CD4-positive, alpha-beta T cell treated with Interleukin-4 for 4 hours (primary cell): Measurements from ENCODE around the gene CNTN1.

Experiments
- DNase-seq: peaks from one replicate; pipeline ENCODE4 v3.0.0-alpha.2; 2020

CNTN1 gene

DNA sequence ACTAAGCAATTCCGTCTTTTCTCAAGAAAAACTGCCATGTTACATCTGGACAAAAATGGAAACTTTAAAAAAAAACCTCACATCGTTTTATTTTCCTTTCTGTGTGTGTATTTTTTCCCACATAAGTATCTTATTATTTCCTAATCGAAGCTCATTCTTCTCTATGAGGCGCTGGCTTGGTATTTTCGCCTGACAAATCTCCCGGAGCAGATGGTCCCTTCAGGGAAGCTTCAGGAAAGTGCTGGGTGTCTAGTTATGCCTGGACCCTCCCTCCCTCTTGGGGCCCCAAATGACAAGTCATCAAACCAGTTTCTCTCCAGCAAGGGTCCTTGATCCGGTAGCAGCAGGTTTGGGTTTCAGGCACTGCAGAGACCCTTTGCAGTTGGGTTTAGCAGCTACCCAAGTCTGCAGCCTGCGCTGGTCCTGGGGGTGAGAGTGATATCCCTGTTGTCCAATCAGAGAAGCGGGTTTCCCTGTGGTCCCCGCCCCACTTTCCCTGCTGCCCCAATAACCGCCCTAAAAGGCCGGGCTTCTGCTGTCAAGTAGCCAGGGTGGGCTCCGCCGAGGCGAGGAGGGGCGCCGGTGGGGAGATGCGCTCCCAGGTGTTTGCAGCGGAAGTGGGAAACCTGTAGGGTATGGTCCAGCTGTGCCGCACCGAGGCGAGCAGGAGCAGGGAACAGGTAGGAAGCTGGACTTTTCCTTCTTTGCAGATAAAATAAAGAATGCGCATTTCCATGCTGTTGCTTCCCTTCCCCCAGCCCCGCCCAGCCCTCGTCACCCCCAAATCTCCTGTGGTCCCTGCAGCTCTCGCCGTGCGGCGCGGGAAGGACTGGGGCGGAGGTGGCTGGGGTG, at the start of gene CNTN1:
CNTN1 (plus strand) TSS at position 527 of the 852 bp plus-strand sequence.
- DNase-seq: no peak

DNA sequence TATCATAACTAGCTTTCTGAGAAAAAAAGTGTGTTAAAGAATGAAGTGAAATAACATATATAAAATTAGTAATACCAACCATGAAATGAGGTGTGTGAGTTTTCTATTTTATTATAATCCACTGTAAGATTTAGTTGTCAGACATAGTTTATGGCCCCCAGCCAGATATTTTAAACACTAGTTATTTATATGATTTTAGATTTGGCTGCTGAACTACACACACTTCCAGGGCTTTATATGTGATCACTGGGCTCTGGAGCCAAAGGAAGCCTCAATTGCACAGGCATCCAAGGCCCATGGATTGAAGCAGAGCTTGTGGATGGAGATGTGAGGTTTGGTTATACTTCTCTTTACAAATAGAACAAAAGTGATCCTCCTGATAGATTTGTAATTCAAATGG, 48.7 kb upstream of the CNTN1 start:
- no peak for DNase-seq

DNA sequence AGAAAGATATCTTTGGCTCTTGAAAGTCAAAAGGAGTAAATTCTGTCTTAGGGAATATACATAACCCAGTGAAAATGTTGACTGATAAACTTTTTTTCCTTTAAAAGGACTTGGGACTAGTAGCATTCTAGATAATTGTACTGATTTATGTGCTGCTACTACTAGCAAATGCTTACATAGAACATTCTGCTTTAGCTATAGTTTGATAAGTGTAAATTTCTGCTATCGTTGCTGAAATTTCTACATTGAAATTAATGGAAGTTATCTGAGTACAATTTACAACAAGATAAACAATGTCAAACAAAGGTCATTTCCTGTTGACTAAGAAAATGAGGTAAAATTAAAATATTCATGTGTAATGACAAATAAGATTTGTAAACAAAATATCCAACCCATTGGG, 48.3 kb upstream of the CNTN1 start:
- DNase-seq: no peak

DNA sequence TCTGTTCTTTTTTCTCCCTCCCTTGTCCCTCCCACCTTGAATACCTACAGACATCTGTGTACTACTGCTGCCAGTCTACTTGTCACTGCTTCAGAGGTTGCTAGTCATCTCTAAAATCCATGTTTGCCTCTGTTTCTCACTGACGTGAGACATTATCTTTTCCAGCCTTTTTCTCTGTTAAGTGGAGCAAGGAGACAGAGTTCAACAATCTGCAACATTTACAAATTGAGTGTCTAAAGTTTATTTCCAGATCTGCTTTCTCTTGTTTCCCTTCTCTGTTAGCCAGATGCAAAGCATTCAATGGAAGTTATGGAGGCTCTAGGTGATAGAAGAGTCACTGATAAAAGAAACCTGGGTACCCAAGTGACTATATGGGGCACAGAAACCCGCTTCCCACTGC, 47.5 kb upstream of the CNTN1 start:
- DNase-seq: no peak

- no peak for DNase-seq
Measured at GRCh38 chr12:40645361-40645760, 46.9 kb upstream of the CNTN1 start.

DNA sequence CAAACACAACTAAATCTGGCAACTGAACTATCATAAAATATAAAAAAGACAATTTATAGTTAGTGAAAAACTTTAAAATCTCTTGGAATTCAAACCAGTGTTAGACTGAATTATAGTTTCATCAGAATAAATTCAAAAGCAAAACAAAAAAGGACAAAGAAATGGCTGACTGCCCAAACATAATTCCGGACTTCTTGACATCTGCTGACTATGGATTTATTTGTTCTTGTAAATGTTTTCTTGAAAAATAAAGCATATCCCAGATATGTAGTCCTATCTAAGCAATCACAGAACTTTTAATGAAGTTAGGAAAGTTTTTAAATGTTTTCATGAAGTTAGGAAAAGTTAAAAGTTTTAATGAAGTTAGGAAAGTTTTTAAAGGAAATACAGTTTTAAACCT, 45.8 kb upstream of the CNTN1 start:
- DNase-seq: no peak

GRCh38 chr12:40646911-40647310, 45.3 kb upstream of the CNTN1 start:
- DNase-seq: no peak

DNA sequence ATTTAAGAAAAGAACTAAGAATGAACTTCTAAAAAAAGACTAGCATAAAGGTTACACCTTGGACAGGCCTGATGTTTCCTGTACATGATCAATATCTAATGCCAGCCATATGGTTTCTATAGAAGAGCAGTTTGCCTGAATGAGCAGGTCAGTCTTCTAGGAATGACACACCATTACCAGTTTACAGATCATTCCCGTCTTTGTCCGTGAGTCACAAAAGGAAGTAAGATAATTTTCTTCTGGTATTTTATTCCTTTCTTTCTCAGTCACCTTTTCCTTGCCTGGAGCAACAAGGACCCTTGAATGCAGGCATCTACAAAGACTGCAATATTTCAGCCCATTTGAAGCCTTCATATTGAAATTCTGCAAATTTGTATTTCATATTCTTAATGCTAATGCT, 44.6 kb upstream of the CNTN1 start:
- no peak for DNase-seq

- no peak for DNase-seq
Measured at GRCh38 chr12:40648519-40648918, 43.7 kb upstream of the CNTN1 start.

DNA sequence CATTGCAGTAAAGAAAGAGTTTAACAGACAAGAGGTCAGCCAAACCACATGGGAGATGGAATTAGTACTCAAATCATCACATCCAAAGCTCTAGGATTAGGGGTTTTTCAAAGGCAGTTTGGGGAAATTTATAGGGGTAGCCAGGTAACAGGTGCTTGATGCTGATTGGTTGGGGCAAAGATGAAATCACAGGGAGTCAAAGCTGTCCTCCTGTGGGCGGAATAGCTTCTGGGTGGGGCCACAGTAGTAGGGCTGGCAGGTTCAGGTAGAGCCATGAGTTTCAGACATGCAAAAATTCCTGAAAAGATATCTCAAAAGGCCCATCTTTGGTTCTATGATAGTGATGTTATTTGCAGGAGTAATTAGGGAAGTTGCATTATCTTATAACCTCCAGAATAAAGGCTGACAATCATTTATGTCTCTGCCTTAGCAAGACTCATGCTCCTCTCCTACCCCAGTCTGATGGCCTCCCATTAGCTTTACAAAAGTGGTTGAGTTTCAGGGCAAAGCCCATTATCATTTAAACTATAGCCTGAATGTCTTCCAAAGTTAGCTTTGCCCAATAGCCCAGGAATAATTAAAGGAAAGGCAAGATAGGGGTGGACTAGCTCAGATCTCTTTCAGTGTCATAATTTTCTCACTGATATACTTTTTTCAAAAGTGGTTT, 42.1 kb upstream of the CNTN1 start:
- DNase-seq: no peak

GRCh38 chr12:40655451-40655850, 36.8 kb upstream of the CNTN1 start:
- no peak for DNase-seq

GRCh38 chr12:40662366-40662765, 29.9 kb upstream of the CNTN1 start:
- no peak for DNase-seq

GRCh38 chr12:40663781-40664180, 28.5 kb upstream of the CNTN1 start:
- DNase-seq: no peak

GRCh38 chr12:40668099-40668529, 24.1 kb upstream of the CNTN1 start:
- DNase-seq: no peak

DNA sequence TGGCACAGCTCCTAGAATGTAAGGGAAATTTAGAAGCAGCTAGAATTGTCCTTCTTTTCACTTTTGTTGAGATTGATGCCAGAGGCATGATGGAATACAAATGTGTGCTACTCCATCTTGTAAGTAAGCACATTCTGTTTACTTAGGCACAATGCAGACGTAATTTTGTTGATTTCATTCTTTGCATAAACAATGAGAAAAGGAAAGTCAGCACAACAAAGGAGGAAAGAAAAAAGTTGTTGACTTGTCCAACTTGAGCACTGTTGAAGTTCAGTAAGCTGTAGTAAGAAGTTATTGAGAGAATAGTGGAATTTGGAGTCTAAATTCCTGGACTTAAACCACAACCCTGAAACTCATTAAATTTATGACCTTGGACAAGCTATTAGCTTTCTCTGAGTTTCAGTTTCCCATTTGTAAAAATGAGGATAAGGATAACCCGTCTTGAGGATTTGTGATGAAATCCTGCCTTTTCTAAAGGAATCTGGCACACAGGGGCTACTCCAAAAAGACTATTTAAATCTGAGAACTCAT, 19.4 kb upstream of the CNTN1 start:
- DNase-seq: no peak

DNA sequence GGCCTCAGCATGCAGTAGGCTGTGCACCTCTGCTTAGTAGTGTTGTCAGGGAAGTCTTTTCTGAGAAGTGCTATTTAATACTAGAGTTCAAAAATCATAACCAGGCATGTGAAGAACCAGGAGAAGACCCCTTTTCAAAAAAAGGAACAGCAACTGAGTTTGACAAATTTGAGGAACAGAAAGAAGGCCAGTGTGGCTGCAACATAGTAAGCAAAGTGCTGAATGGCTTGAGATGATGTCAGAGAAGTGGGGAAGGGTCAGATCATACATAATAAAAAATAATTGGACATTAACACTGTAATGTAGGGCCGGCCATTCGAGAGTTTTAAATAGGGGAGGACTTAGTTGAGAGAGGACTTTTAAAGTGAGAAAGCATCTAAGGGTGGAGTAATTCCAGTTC, 11.1 kb upstream of the CNTN1 start:
- DNase-seq: no peak

GRCh38 chr12:40684986-40685385, 7.3 kb upstream of the CNTN1 start:
- DNase-seq: no peak

GRCh38 chr12:40688085-40688725, 4.0 kb upstream of the CNTN1 start:
- no peak for DNase-seq

DNA sequence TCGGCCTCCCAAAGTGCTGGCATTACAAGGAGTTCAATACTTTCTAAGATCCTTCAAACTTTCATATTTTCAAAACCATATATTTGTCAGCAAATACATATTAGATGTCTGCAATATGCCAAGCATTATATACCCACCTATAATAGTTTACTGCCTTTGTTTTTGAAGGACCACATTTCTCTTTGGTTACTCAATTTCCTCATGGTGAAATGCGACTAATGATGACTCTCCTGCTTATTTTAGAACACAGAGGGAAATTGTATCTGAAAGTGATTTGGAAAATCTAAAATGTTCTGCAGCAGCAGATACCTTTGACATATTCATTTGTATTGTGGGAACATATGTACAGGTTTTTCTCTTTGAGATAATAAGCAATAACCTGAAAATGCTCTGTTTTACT, 2.7 kb upstream of the CNTN1 start:
- DNase-seq: no peak

- DNase-seq: no peak
Measured at GRCh38 chr12:40692765-40693206, 547 bp downstream of the CNTN1 start.

GRCh38 chr12:40693207-40693821, 1.1 kb downstream of the CNTN1 start:
- no peak for DNase-seq

DNA sequence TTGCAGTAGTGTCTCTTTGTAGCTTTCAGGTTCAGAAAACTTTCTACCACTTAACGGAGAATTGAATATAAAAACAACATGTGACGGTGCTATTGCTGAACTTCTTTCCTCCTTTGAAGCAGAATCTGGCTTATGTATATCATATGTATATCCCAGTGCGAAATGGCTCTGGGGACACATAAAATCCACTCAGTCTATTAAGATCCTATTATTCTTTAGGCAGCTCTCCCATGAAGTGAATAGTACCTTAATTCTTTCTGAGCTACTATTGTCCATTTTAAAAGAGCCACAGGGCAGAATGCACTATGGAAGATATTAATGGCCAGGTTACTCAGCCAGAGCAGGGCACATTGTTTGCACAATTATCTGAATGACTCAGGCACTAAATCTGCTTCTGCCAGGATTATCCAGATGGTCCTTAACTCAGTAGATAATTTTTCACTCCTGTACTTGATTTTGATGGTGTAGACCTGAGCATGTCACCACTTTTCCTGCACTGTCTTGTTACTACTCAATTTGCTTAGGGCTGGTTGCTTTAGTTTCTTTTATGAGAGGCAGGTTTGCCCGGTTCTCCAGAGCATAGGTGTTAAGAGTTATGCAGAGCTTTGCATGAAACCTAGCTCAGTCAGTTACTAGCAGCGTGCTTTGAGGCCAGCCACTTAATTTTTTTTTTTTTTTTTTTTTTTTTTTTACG, 5.5 kb downstream of the CNTN1 start:
- no peak for DNase-seq

GRCh38 chr12:40701756-40702155, 9.5 kb downstream of the CNTN1 start:
- DNase-seq: no peak
